Adipose tissue (tissue), 3 donors: ENCODE results near the gene IVD. TPM values are rescaled to one million over a fixed set of nuclear protein-coding genes. Genes with fewer than 3 reads are reported as not detected.

Experiments used
- H3K27ac ChIP-seq: one replicate; pipeline ENCODE4 v1.5.1; 2013; ENCODE audit warnings: low read depth, low read length
- WGBS, 3 donors: extraction: QIAGEN DNeasy Blood & Tissue Kit; methylation state at CpG; one replicate each; pipeline ENCODE4 v1.1.7; 2013; 5-methylcytosine and 5-hydroxymethylcytosine counted together
- polyA plus RNA-seq, 3 donors: library from polyadenylated mRNA; stranded (reverse); fragments of 200-250 nt; gene quantifications; one replicate each; pipeline ENCODE4 v1.2.3, GENCODE V29; 2013
- donor health status: healthy with polysubstance abuse.
- donor health status: Bipolar disorder and iron deficiency.
- donor health status: healthy.

IVD gene
- polyA plus RNA-seq, 3 donors, result 19.1 to 49.6 (median 43.8) TPM

DNA sequence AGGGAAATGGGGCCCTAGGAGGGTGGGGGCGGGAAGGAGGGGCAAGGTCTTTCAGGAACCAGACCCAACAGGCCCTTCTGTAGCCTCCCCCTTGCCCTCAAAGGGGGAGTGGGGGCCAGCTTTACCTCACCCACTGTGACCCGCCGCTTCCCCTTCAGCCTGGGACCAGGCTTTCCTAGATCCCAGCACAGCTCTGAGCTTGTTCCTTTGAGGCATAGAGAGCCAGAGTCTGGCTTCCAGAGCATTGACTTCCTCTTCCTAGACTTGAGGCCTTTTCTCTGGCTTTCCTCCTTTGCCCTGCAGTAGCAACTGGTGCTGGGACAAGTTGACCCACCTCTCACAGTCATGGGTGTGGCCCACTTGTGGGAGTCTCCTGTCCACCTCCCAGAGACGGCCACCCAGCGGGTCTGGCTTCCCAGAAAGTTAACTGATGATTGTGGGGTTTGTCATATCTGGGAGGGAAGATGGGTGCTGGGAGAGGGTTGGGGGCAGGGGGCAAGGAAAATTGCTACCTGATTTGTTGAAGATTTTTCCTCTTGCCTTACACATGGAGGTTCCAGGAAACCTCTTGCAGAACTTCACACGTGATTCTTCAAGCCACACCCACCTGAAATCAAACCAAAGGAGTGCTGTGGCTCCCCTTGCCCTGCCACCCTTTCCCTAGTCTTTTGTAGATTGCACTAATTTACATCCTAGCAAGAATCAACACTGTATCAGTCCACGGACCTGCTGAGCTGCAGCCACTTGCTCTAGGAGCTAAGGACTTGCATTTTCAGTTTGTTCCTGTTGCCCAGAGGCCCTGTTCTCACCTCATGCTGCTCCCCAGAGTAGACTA is 61.0 kb downstream of the IVD start:
- 74 to 84% (median 75%) methylated on average over 7 of the region's 7 CpGs for WGBS, 3 donors
- H3K27ac ChIP-seq, result no peak overlapping the region

DNA sequence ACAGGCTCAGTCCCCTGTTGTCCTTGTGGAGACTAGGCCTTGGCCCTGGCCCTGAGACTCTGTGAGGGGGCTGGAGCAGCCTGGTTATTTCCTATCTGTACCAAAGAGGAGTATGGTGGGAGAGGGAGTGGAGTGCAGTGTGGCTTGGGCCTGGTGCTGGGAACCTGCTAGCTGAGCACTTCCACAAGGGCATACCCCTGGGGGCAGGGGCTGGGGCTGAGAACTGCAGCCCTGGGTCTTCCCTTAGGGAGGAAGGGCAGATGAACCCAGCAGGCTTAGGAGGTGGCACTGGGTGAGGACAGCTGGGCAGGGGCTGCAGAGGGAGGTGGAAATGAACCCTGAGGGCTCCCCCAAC is 61.6 kb downstream of the IVD start:
- no peak overlapping the region for H3K27ac ChIP-seq

DNA sequence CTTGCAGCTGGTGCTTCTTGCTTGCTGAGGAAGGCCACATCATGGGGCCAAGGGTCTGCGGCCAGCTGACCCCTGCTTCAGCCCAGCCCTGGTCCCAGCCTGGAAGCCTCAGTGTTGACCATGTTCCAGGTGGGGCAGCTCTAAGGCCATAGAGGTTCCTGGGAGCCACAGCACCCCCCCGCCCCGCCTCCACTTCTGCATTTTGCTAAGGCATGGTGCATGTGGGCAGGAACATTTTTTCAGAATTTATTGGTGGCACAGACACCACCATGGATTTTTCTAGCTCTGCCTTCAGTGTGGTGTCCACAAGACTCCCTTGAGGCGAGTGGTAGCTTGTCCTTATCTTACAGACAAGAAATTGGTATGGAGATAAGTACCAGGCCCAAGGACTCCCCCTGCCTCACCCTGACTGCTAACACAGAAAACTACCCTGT is 63.3 kb downstream of the IVD start:
- no peak overlapping the region for H3K27ac ChIP-seq
- WGBS, 3 donors, result 85% methylated on average over 4 of the region's 4 CpGs

DNA sequence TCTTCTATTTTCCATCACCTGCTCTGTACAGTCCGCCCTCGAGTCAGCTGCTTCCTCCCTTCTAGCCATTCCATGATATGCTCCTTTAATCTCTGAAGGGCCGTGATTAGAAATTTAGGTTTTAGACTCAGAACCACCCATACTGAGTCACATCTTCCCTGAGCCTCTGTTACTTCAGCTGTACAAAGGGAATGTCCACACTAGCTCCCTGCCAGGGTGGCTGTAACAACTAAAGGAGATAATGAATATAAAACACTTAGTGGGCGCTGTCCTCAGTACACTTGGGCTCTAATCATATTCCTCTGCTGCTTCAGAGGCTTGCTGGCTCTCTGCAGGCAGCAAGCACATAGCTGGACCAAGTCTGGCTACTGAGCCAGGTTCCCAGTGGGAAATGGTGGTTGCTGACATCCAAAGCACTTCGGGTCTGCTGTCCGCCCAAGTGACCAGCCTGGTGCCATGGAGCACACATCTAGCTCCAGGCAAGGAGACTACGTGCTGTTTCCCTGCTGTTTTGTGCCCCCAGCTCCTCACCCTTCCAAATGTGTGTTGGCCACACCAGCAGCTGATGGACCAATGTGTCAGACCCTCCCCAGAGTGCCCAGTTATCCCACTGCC is 64.3 kb downstream of the IVD start:
- peak overlapping the region; percentile 77 for H3K27ac ChIP-seq
- 77 to 86% (median 79%) methylated on average over 7 of the region's 7 CpGs for WGBS, 3 donors

DNA sequence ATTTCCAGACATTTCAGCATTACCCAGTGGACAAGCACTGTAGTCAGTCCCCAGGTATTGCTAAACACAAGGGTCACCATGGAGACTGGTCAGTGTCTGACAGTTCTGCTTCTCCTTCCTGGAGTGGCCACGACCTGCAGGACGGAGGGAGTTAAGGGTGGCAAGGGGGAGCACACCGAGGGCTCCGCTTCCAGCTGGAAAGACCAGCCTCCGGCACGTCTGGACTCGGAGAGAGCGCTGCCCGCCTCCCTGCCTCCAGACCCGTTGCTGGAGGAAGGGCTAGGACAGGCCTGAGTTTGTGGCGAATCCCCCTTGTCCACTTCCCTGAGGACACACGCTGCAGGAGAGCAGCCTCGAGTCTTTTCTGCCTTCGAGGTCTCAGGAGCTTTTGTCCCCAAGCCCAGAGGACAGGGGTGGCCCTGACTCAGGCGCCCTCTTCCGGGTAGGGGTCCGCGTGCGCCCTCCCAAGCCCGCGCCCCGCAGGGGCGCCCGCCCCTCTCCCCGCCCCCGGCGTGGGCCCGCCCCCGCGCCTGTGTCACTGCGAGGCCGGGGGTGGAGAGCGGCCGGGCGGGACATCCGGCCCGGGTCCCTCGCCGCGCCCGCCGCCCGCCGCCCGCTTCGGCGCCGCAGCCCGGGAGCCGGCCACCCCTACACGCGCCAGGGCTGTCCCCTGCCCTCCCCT is 65.0 kb downstream of the IVD start, which contains the start of gene CHST14:
Gene CHST14, plus strand, starts transcription at position 562 of the 682 bp plus-strand sequence. CDS start 230 bp downstream, outside the sequence.
- peak within 1 kb of the TSS; percentile 77 for H3K27ac ChIP-seq
- 1 to 4% (median 1%) methylated on average over 26 to 52 of the region's 52 CpGs for WGBS, 3 donors

Other genes starting within 250 kb of the IVD start
- under 1 TPM in 2 of 3 donors, not detected in 1; 0.15 to 0.17 TPM for gene BUB1B, start 244.7 kb upstream of the IVD start, polyA plus RNA-seq
- gene PAK6, start 166.7 kb upstream of the IVD start, polyA plus RNA-seq, result 1 to 10 TPM in 1 of 3 donors, under 1 TPM in 2; 0.11 to 5.2 (median 0.43) TPM
- not detected for gene ANKRD63, start 122.7 kb upstream of the IVD start, polyA plus RNA-seq
- gene PLCB2, start 97.9 kb upstream of the IVD start, polyA plus RNA-seq, result 10 to 100 TPM in 2 of 3 donors, 1 to 10 TPM in 1; 3.3 to 15.1 (median 12.7) TPM
- gene INAFM2, start 82.1 kb upstream of the IVD start, polyA plus RNA-seq, result 1 to 10 TPM; 3.7 to 9.1 (median 7.4) TPM
- gene CCDC9B, start 64.9 kb upstream of the IVD start, polyA plus RNA-seq, result 10 to 100 TPM in 1 of 3 donors, 1 to 10 TPM in 2; 2.8 to 14.6 (median 4.3) TPM
- gene PHGR1, start 54.8 kb upstream of the IVD start, polyA plus RNA-seq, result 10 to 100 TPM in 1 of 3 donors, 1 to 10 TPM in 2; 2.2 to 37.3 (median 8.8) TPM
- under 1 TPM; 0.24 to 0.62 (median 0.56) TPM for gene DISP2, start 47.6 kb upstream of the IVD start, polyA plus RNA-seq
- 1 to 10 TPM; 3.2 to 6.6 (median 6.6) TPM for gene KNSTRN, start 23.1 kb upstream of the IVD start, polyA plus RNA-seq
- 1 to 10 TPM; 8.7 to 10.0 (median 9.8) TPM for gene BAHD1, start 35.2 kb downstream of the IVD start, polyA plus RNA-seq
- gene CHST14, start 65.2 kb downstream of the IVD start, polyA plus RNA-seq, result 1 to 10 TPM; 4.7 to 7.4 (median 7.0) TPM
- 10 to 100 TPM; 18.8 to 33.6 (median 29.5) TPM for gene CCDC32, start 159.2 kb downstream of the IVD start, polyA plus RNA-seq
- 1 to 10 TPM; 4.0 to 9.4 (median 7.7) TPM for gene RPUSD2, start 163.5 kb downstream of the IVD start, polyA plus RNA-seq
- 1 to 10 TPM in 1 of 3 donors, under 1 TPM in 2; 0.12 to 1.3 (median 0.12) TPM for gene KNL1, start 188.5 kb downstream of the IVD start, polyA plus RNA-seq